K562 (cell line): Measurements from ENCODE around the gene MYH7. TPM values are rescaled to one million over a fixed set of nuclear protein-coding genes. Genes with fewer than 3 reads are reported as not detected.

Source experiments
- REST ChIP-seq, 2 experiments: fragments of 450-650 bp; formaldehyde crosslinking in 1 of 2; IDR thresholded peaks; 2 replicates each; pipeline versions ENCODE4 v1.4.0 to v1.6.1; 2014 to 2020; ENCODE audit warnings: mild to moderate bottlenecking in 2 of 2, borderline replicate concordance in 1 of 2, low read depth in 1 of 2
- ZSCAN29 ChIP-seq: fragments of 450-650 bp; IDR thresholded peaks from 2 replicates; pipeline ENCODE4 v1.6.1; 2017
- polyA plus RNA-seq, 8 experiments: library from polyadenylated mRNA; depleted of rRNA in 4 of 8; stranded (reverse) in 5 of 8; unstranded in 3 of 8; fragments of >200 nt; fragmentation: Nextera tagmentation in 2 of 8; fragmentation: Illumina TruSeq in 1 of 8; extraction: Ambion mirVana in 2 of 8; extraction: Trizol in 1 of 8; gene quantifications; 2 replicates each; pipeline versions ENCODE4 v1.2.1 to v1.2.3, GENCODE V29; 2011 to 2014; ENCODE audit warnings: inconsistent platforms in 1 of 8, missing spikeins in 1 of 8
- total RNA-seq, 7 experiments: library from RNA; depleted of rRNA in 6 of 7; stranded (reverse); fragments of >200 nt in 6 of 7; fragmentation: Illumina TruSeq in 2 of 7; extraction: Trizol in 2 of 7; gene quantifications; 2 replicates each; pipeline versions ENCODE4 v1.2.1 to v1.2.3, GENCODE V29; 2011 to 2021; ENCODE audit warnings: low replicate concordance in 1 of 7

MYH7 gene
- total and polyA plus RNA-seq, 9 of the 15 experiments (the other 6 are each of a cell fraction or from before 2014, with no cell fraction given): not detected

- peak; percentile 30; the same call in 1 of the 2 replicates for TF ChIP-seq REST (IDR thresholded peaks at IDR 0.05; ENCODE audit: borderline replicate concordance)
- TF ChIP-seq REST (CRISPR knock-in tag; IDR thresholded peaks at IDR 0.05; ENCODE audit: low read depth): no peak
- TF ChIP-seq ZSCAN29: no peak
These were observed 47.9 kb upstream of the MYH7 start (continued) for GRCh38 chr14:23483236-23483854.
